Measurements from ENCODE around the gene CCDC28A. TPM values are rescaled to one million over a fixed set of nuclear protein-coding genes. Genes with fewer than 3 reads are reported as not detected.
A peak's percentile ranks its signal among the peaks of the same experiment; 100 is the strongest.
"Not testable (repeated sequence)": the region's sequence is repeated elsewhere in the genome, so short reads cannot be mapped to it uniquely, and the experiment has no call there.

The CCDC28A gene
- 5.7 and 9.1 TPM in 2 replicates for total RNA-seq (2012; rRNA removed)

GRCh38 chr6:138773177-138774091 is at the start of gene CCDC28A:
CCDC28A (plus strand) TSS chr6:138773769; CDS start chr6:138776121, 2,352 bp downstream.
- Histone ChIP-seq H3K27me3 (ENCODE audit: control insufficient read depth, insufficient read depth, low read length) (no peaks in the 10 kb centered on the region), H3K36me3 (ENCODE audit: insufficient read depth, low read length) (no peaks in the 10 kb centered on the region), H3K4me1 (ENCODE audit: control insufficient read depth, insufficient read depth, low read length) (peaks cover 13% of the 10 kb centered on the region), H3K9me3 (replicated peaks; ENCODE audit: low read length) (no peaks in the 10 kb centered on the region), H3K4me2 (ENCODE audit: low read length) (peak within 1 kb of the TSS; percentile 85), H3K9ac (ENCODE audit: low read depth, low read length) (peak within 1 kb of the TSS; percentile 85), H3K4me3 (ENCODE audit: low read length) (peak within 1 kb of the TSS; percentile 84)

- H3K9ac ChIP-seq (ENCODE audit: low read depth, low read length), result no peak overlapping the region
- H3K36me3 ChIP-seq (ENCODE audit: insufficient read depth, low read length), result no peaks in the 10 kb centered on the region
- H3K9me3 ChIP-seq (replicated peaks; ENCODE audit: low read length), result no peaks in the 10 kb centered on the region
- peaks cover 9% of the 10 kb centered on the region for H3K4me1 ChIP-seq (ENCODE audit: control insufficient read depth, insufficient read depth, low read length)
- no peaks in the 10 kb centered on the region for H3K27me3 ChIP-seq (ENCODE audit: control insufficient read depth, insufficient read depth, low read length)
- no peak overlapping the region for H3K4me2 ChIP-seq (ENCODE audit: low read length)
- H3K4me3 ChIP-seq (ENCODE audit: low read length), result no peak overlapping the region
Measured at GRCh38 chr6:138724015-138724414, 49.6 kb upstream of the CCDC28A start.

GRCh38 chr6:138726066-138726756 is 47.4 kb upstream of the CCDC28A start:
- no peak overlapping the region for H3K9ac ChIP-seq (ENCODE audit: low read depth, low read length)
- no peak overlapping the region for H3K4me3 ChIP-seq (ENCODE audit: low read length)
- H3K36me3 ChIP-seq (ENCODE audit: insufficient read depth, low read length), result no peaks in the 10 kb centered on the region
- H3K9me3 ChIP-seq (replicated peaks; ENCODE audit: low read length), result no peaks in the 10 kb centered on the region
- H3K27me3 ChIP-seq (ENCODE audit: control insufficient read depth, insufficient read depth, low read length), result no peaks in the 10 kb centered on the region
- H3K4me2 ChIP-seq (ENCODE audit: low read length), result no peak overlapping the region
- H3K4me1 ChIP-seq (ENCODE audit: control insufficient read depth, insufficient read depth, low read length), result peaks cover 9% of the 10 kb centered on the region

GRCh38 chr6:138726757-138727097 is 46.8 kb upstream of the CCDC28A start:
- no peaks in the 10 kb centered on the region for H3K27me3 ChIP-seq (ENCODE audit: control insufficient read depth, insufficient read depth, low read length)
- no peak overlapping the region for H3K4me3 ChIP-seq (ENCODE audit: low read length)
- peaks cover 9% of the 10 kb centered on the region for H3K4me1 ChIP-seq (ENCODE audit: control insufficient read depth, insufficient read depth, low read length)
- no peaks in the 10 kb centered on the region for H3K36me3 ChIP-seq (ENCODE audit: insufficient read depth, low read length)
- H3K9ac ChIP-seq (ENCODE audit: low read depth, low read length), result no peak overlapping the region
- no peak overlapping the region for H3K4me2 ChIP-seq (ENCODE audit: low read length)
- H3K9me3 ChIP-seq (replicated peaks; ENCODE audit: low read length), result no peaks in the 10 kb centered on the region

GRCh38 chr6:138727182-138727581 is 46.4 kb upstream of the CCDC28A start:
- H3K9ac ChIP-seq (ENCODE audit: low read depth, low read length), result no peak overlapping the region
- H3K4me1 ChIP-seq (ENCODE audit: control insufficient read depth, insufficient read depth, low read length), result peaks cover 9% of the 10 kb centered on the region
- no peaks in the 10 kb centered on the region for H3K27me3 ChIP-seq (ENCODE audit: control insufficient read depth, insufficient read depth, low read length)
- H3K36me3 ChIP-seq (ENCODE audit: insufficient read depth, low read length), result no peaks in the 10 kb centered on the region
- H3K4me3 ChIP-seq (ENCODE audit: low read length), result no peak overlapping the region
- H3K4me2 ChIP-seq (ENCODE audit: low read length), result no peak overlapping the region
- H3K9me3 ChIP-seq (replicated peaks; ENCODE audit: low read length), result no peaks in the 10 kb centered on the region

GRCh38 chr6:138728662-138729061 is 44.9 kb upstream of the CCDC28A start:
- H3K9me3 ChIP-seq (replicated peaks; ENCODE audit: low read length), result no peaks in the 10 kb centered on the region
- H3K4me1 ChIP-seq (ENCODE audit: control insufficient read depth, insufficient read depth, low read length), result no peaks in the 10 kb centered on the region
- H3K27me3 ChIP-seq (ENCODE audit: control insufficient read depth, insufficient read depth, low read length), result no peaks in the 10 kb centered on the region
- H3K4me3 ChIP-seq (ENCODE audit: low read length), result no peak overlapping the region
- H3K9ac ChIP-seq (ENCODE audit: low read depth, low read length), result no peak overlapping the region
- no peaks in the 10 kb centered on the region for H3K36me3 ChIP-seq (ENCODE audit: insufficient read depth, low read length)
- H3K4me2 ChIP-seq (ENCODE audit: low read length), result no peak overlapping the region

- not testable (repeated sequence) for H3K4me2 ChIP-seq (ENCODE audit: low read length)
Measured at GRCh38 chr6:138730037-138730436, 43.5 kb upstream of the CCDC28A start.

DNA sequence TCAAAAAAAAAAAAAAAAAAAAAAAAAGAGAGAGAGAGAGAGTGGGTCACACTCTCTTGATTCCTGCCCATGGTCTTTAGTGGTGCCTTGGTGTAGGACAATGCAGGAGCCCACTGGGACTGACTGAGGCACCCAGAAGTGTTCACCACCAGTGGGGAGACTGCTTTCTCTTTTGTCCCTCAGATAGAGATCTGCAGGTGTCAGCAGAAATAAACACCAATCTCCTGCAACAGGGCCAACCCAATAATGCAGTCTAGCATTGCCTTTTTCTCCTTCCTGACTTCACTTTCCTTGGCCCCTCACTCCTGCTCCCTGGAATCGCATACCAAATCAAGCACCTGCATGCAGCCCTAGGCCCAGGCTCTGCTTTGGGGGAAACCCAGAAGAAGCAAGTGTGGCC is 39.0 kb upstream of the CCDC28A start:
- H3K4me3 ChIP-seq (ENCODE audit: low read length), result no peak overlapping the region
- no peaks in the 10 kb centered on the region for H3K4me1 ChIP-seq (ENCODE audit: control insufficient read depth, insufficient read depth, low read length)
- H3K27me3 ChIP-seq (ENCODE audit: control insufficient read depth, insufficient read depth, low read length), result no peaks in the 10 kb centered on the region
- no peak overlapping the region for H3K4me2 ChIP-seq (ENCODE audit: low read length)
- no peak overlapping the region for H3K9ac ChIP-seq (ENCODE audit: low read depth, low read length)
- no peaks in the 10 kb centered on the region for H3K9me3 ChIP-seq (replicated peaks; ENCODE audit: low read length)
- H3K36me3 ChIP-seq (ENCODE audit: insufficient read depth, low read length), result no peaks in the 10 kb centered on the region

More at GRCh38 chr6:138730037-138730436, 43.5 kb upstream of the CCDC28A start:
- H3K27me3 ChIP-seq (ENCODE audit: control insufficient read depth, insufficient read depth, low read length); H3K36me3 ChIP-seq (ENCODE audit: insufficient read depth, low read length); H3K9ac ChIP-seq (ENCODE audit: low read depth, low read length); H3K4me1 ChIP-seq (ENCODE audit: control insufficient read depth, insufficient read depth, low read length); H3K4me3 ChIP-seq (ENCODE audit: low read length); H3K9me3 ChIP-seq (replicated peaks; ENCODE audit: low read length): not testable (repeated sequence)

DNA sequence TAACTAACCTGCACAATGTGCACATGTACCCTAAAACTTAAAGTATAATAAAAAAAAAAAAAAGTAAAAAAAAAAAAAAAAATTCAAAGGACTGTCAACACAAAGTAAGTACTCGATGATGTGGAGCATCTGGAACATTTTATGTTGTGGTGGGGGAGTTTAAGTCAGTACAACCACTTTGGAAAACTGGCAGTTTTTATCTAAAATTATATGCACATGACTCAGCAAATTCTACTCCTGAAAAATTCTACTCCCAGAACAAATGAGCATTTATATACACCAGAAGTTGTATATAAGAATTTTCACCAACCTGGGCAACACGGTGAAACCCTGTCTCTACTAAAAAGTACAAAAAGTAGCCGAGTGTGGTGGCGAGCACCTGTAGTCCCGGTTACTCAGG is 36.9 kb upstream of the CCDC28A start:
- Histone ChIP-seq H3K4me3 (ENCODE audit: low read length) (no peak overlapping the region), H3K4me2 (ENCODE audit: low read length) (no peak overlapping the region), H3K4me1 (ENCODE audit: control insufficient read depth, insufficient read depth, low read length) (no peaks in the 10 kb centered on the region), H3K9ac (ENCODE audit: low read depth, low read length) (no peak overlapping the region), H3K9me3 (replicated peaks; ENCODE audit: low read length) (no peaks in the 10 kb centered on the region), H3K27me3 (ENCODE audit: control insufficient read depth, insufficient read depth, low read length) (no peaks in the 10 kb centered on the region), H3K36me3 (ENCODE audit: insufficient read depth, low read length) (no peaks in the 10 kb centered on the region)

GRCh38 chr6:138752017-138752416 is 21.6 kb upstream of the CCDC28A start:
- H3K4me3 ChIP-seq (ENCODE audit: low read length), result no peak overlapping the region
- no peaks in the 10 kb centered on the region for H3K27me3 ChIP-seq (ENCODE audit: control insufficient read depth, insufficient read depth, low read length)
- H3K4me1 ChIP-seq (ENCODE audit: control insufficient read depth, insufficient read depth, low read length), result no peaks in the 10 kb centered on the region
- no peak overlapping the region for H3K9ac ChIP-seq (ENCODE audit: low read depth, low read length)
- no peak overlapping the region for H3K4me2 ChIP-seq (ENCODE audit: low read length)
- no peaks in the 10 kb centered on the region for H3K36me3 ChIP-seq (ENCODE audit: insufficient read depth, low read length)
- H3K9me3 ChIP-seq (replicated peaks; ENCODE audit: low read length), result no peaks in the 10 kb centered on the region

DNA sequence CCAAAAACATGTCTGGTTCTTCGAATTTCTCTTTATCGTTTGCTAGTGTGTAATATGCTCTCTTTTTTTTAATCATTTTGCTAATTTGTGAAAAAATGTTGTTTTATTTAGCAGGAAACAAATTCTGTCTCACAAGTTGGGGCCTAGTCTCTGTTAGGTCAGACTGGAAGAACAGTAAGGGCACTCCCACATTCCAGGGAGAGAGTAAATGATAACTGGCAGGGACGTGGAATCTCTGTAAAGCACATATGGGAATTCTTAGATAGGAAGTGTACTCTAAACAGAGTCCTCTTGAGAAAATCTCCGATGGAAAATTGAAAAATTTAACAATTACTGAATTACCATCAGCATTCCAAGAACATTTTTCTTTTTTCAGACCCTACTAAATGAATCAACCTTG is 16.4 kb upstream of the CCDC28A start:
- Histone ChIP-seq H3K36me3 (ENCODE audit: insufficient read depth, low read length) (no peaks in the 10 kb centered on the region), H3K4me3 (ENCODE audit: low read length) (no peak overlapping the region), H3K4me1 (ENCODE audit: control insufficient read depth, insufficient read depth, low read length) (no peaks in the 10 kb centered on the region), H3K9me3 (replicated peaks; ENCODE audit: low read length) (no peaks in the 10 kb centered on the region), H3K9ac (ENCODE audit: low read depth, low read length) (no peak overlapping the region), H3K27me3 (ENCODE audit: control insufficient read depth, insufficient read depth, low read length) (no peaks in the 10 kb centered on the region), H3K4me2 (ENCODE audit: low read length) (no peak overlapping the region)

All from skeletal muscle satellite cell (primary cell).